Endothelial cell of umbilical vein (primary cell): ENCODE data around the gene TPR.

Source experiments
- CTCF ChIP-seq, 2 donors: IDR thresholded peaks; 1 replicate in 1 of 2; 2 replicates in 1 of 2; pipeline ENCODE4 v1.5.1; 2011; ENCODE audit warnings: low read length in 2 of 2, mild to moderate bottlenecking in 2 of 2, moderate library complexity in 2 of 2, control low read depth in 1 of 2, inconsistent platforms in 1 of 2, low read depth in 1 of 2; ENCODE audit not compliant: insufficient read depth in 1 of 2; ENCODE audit errors: extremely low read depth in 1 of 2
- EZH2 ChIP-seq: IDR thresholded peaks from 2 replicates; pipeline ENCODE4 v1.6.1; 2012; ENCODE audit warnings: borderline replicate concordance, low read depth, mild to moderate bottlenecking, moderate library complexity, low read length, inconsistent platforms; ENCODE audit not compliant: severe bottlenecking
- JUN ChIP-seq: IDR thresholded peaks from 2 replicates; pipeline ENCODE4 v1.6.1; 2011; ENCODE audit warnings: borderline replicate concordance, low read depth; ENCODE audit not compliant: insufficient read length, insufficient read depth
- MAX ChIP-seq: IDR thresholded peaks from 2 replicates; pipeline ENCODE4 v1.6.1; 2011; ENCODE audit not compliant: insufficient read depth, insufficient read length
- MYC ChIP-seq: IDR thresholded peaks from one replicate; pipeline ENCODE4 v1.6.1; 2011; ENCODE audit warnings: mild to moderate bottlenecking, low read depth, low read length
- POLR2A ChIP-seq: IDR thresholded peaks from 2 replicates; pipeline ENCODE4 v1.6.1; 2012; ENCODE audit warnings: low read depth, mild to moderate bottlenecking, control low read depth, low read length
- POLR2AphosphoS5 ChIP-seq: IDR thresholded peaks from 2 replicates; pipeline ENCODE4 v1.6.1; 2012; ENCODE audit warnings: low read depth, mild to moderate bottlenecking, control low read depth, low read length, moderate library complexity; ENCODE audit not compliant: insufficient read depth

- no peak for TF ChIP-seq EZH2
- TF ChIP-seq POLR2A, result no peak
- TF ChIP-seq CTCF (IDR thresholded peaks at IDR 0.05; ENCODE audit: extremely low read depth in 1 of 2, insufficient read depth in 1 of 2, low read depth in 1 of 2, low read length in 2 of 2), result no peak
- TF ChIP-seq POLR2AphosphoS5, result no peak
- no peak for TF ChIP-seq JUN
- TF ChIP-seq MAX, result no peak
- TF ChIP-seq MYC, result no peak
Observed at GRCh38 chr1:186390925-186391324, 15.9 kb upstream of the TPR start.
